ENCODE results near the gene LY9.

LY9 gene

DNA sequence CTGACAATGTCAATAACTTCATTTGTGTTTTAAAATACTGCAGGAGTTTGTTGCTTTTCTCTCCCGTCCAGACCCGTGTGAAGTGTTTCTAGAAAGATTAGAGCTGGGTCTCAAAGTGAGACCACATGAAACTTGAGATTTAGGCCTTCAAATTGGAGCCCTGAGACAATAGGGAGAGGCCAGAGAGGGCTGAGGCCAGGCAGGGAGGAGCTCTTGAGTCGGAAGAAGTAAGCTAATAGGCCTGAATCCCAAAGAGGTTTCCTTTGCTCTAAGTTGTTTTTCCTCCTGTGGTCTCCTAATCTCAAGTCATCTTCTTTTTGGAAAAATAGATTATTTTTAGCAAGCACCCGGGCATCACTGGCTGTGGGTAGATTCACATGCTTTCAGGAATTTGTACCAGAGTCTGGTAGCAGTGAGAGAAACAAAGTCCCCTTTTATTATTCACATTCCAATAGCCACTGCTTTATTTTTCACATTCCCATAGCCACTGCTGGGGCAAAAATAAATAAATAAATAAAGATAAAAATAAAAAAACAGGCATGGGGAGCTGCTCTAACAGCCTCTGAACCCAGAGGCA, 41.1 kb downstream of the LY9 start:
- H3K4me3 ChIP-seq (replicated peaks; ENCODE audit: low read depth, low read length) = no peak overlapping the region
- TF ChIP-seq CTCF (IDR thresholded peaks at IDR 0.05; ENCODE audit: low read depth, low read length, missing control alignments) = no peak
- no peak for DNase-seq (ENCODE audit: extremely low read depth, low read depth)

DNA sequence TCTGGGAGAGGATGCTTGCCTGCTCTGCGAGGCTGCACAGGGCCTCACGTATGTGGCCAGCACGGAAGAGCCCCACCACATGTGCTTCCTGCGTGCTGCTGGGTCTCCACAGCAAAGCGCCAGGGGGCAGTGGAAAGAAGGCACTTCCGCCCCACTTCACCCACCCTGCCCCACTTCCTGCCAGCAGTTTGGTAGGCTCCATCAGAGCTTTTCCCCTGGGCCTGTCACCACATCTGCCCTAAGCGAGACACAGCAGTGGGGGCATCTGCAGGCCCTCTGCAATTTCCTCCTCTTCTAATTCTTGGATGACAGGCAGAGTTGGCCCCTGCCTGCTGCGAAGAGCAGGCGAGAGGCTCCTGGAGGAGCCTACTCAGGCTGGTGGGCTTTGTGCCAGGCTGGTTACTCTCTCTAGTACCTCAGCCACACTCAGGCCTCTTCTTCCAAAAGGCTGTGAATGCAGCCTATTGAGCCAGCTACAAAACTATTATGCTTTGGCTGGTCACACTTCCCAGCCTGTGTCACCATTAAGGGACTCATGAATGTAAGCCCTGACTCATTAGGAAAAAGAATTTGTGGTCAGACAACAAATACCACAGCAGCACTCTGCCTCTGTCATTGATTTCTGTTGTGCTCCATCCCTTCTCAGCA, 41.7 kb downstream of the LY9 start:
- H3K4me3 ChIP-seq (replicated peaks; ENCODE audit: low read depth, low read length) = no peak overlapping the region
- no peak for TF ChIP-seq CTCF (IDR thresholded peaks at IDR 0.05; ENCODE audit: low read depth, low read length, missing control alignments)
- no peak for DNase-seq (ENCODE audit: extremely low read depth, low read depth)

DNA sequence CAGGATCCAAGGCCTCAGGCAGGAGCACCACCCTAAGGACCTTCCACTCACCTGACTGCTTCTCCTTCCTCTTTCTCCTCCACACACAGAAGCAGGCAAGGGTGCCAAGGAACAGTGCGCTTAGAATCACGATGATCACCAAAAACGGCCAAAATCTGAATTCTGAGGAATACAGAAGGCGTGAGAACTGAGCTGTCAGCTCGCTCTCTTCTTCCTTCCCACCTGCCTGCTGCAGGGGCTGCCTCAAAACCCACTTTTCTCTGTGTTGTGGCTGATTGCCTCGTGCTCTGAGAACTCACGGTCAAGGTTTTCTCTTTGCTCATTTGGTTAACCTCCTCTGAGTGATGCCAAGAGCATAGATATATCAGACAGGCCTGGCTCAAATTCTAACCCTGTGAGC, 42.9 kb downstream of the LY9 start:
- DNase-seq (ENCODE audit: extremely low read depth, low read depth) = no peak
- TF ChIP-seq CTCF (IDR thresholded peaks at IDR 0.05; ENCODE audit: low read depth, low read length, missing control alignments) = no peak
- H3K4me3 ChIP-seq (replicated peaks; ENCODE audit: low read depth, low read length) = no peak overlapping the region

- no peak for DNase-seq (ENCODE audit: extremely low read depth, low read depth)
- TF ChIP-seq CTCF (IDR thresholded peaks at IDR 0.05; ENCODE audit: low read depth, low read length, missing control alignments) = no peak
Observed at GRCh38 chr1:160839746-160840145, 43.8 kb downstream of the LY9 start.

GRCh38 chr1:160841079-160841478, 45.1 kb downstream of the LY9 start:
- no peak for DNase-seq (ENCODE audit: extremely low read depth, low read depth)
- no peak overlapping the region for H3K4me3 ChIP-seq (replicated peaks; ENCODE audit: low read depth, low read length)
- no peak for TF ChIP-seq CTCF (IDR thresholded peaks at IDR 0.05; ENCODE audit: low read depth, low read length, missing control alignments)

More at GRCh38 chr1:160839746-160840145, 43.8 kb downstream of the LY9 start:
- H3K4me3 ChIP-seq (replicated peaks; ENCODE audit: low read depth, low read length) = no peak overlapping the region

- TF ChIP-seq CTCF (IDR thresholded peaks at IDR 0.05; ENCODE audit: low read depth, low read length, missing control alignments) = no peak
- no peak for DNase-seq (ENCODE audit: extremely low read depth, low read depth)
- no peak overlapping the region for H3K4me3 ChIP-seq (replicated peaks; ENCODE audit: low read depth, low read length)
Observed at GRCh38 chr1:160844447-160845232, 48.7 kb downstream of the LY9 start.

Measured in HFF-Myc (cell line).